Stimulated activated CD8-positive, alpha-beta memory T cell treated with anti-CD3 and anti-CD28 coated beads, Interleukin-4, amount 100 ng/mL, for 1 hour (primary cell): Measurements from ENCODE around the gene KRTAP10-1.

ENCODE experiments used
- DNase-seq, 2 donors: peaks; one replicate each; pipeline ENCODE4 v3.0.0-alpha.2; 2020; ENCODE audit warnings: low read depth in 2 of 2, low spot score in 1 of 2

The KRTAP10-1 gene

GRCh38 chr21:44548922-44549321 lies 8.9 kb upstream of the KRTAP10-1 start:
- DNase-seq: no peak

- DNase-seq: no peak
These were observed 8.4 kb upstream of the KRTAP10-1 start for GRCh38 chr21:44548381-44548780.

GRCh38 chr21:44547656-44548331 lies 7.8 kb upstream of the KRTAP10-1 start:
- peak in 1 of 2 donors; percentile 5 for DNase-seq

- no peak for DNase-seq
These were observed 4.6 kb upstream of the KRTAP10-1 start for GRCh38 chr21:44544566-44544965.

DNA sequence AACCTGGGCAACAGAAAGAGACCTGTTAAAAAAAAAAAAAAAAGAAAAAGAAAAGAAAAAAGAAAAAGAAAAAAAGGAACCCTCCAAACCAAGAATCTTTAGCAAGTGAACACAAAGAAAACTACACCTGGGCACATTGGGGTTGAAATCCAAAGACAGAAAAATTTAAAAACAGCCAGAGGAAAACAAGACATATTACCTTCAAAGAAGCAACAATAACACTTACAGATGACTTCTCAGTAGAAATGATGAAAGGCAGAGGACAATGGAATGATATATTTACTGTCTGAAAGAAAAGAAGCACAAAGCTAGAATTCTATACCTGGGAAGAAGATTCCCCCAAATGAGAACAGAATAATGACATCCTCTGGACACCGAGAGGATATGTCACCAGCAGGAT lies 2.7 kb upstream of the KRTAP10-1 start:
- DNase-seq: no peak

DNA sequence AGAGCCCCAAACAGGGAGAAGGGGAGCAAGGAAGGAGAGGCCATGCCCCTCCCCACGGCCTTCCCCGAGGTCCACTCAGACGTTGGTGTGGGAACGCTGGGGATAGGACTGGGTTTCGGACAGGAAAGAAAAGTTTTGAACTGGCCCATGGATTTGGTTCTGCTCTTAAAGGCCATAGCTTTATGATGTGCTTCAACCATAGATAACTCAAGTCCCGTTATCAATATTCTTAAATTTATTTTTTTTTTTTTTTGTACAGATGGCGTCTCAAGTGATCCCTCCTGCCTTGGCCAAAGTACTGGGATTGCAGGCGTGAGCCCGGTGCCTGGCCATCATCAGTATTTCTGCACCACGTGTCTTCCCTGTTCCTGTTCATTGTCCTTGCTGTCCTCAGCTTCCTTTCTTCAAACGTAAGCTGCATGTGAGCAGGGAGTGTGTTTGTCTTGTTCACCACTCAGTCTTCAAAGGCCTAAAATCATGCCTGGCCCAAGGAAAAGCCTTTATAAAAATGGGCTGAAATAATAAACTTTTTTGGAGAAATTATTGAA lies 820 bp upstream of the KRTAP10-1 start:
- DNase-seq: no peak

DNA sequence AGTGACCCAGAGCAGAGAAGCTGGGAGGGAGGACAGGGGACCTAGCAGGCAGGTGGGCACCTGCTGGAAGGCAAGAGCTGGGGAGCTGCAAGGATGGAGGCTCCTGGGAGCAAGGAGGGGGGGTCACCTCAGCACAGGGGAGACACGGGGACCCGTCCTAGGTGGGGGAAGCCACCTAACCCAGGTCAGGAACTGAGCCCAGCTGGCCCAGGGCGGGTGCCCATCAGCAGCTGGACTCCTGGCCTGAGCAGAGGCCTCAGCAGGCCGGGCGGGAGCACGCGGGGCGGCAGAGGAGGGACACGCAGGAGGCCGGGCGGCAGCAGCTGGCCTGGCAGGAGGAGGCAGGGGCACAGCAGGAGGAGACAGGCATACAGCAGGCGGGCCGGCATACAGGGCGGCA lies 949 bp downstream of the KRTAP10-1 start:
- DNase-seq: no peak

GRCh38 chr21:44537930-44538911 lies 1.8 kb downstream of the KRTAP10-1 start:
- DNase-seq: no peak

- no peak for DNase-seq
These were observed 4.0 kb downstream of the KRTAP10-1 start for GRCh38 chr21:44535963-44536362.

- no peak for DNase-seq
These were observed 5.3 kb downstream of the KRTAP10-1 start for GRCh38 chr21:44534688-44535087.

- DNase-seq: no peak
These were observed 5.9 kb downstream of the KRTAP10-1 start for GRCh38 chr21:44533891-44534627.

DNA sequence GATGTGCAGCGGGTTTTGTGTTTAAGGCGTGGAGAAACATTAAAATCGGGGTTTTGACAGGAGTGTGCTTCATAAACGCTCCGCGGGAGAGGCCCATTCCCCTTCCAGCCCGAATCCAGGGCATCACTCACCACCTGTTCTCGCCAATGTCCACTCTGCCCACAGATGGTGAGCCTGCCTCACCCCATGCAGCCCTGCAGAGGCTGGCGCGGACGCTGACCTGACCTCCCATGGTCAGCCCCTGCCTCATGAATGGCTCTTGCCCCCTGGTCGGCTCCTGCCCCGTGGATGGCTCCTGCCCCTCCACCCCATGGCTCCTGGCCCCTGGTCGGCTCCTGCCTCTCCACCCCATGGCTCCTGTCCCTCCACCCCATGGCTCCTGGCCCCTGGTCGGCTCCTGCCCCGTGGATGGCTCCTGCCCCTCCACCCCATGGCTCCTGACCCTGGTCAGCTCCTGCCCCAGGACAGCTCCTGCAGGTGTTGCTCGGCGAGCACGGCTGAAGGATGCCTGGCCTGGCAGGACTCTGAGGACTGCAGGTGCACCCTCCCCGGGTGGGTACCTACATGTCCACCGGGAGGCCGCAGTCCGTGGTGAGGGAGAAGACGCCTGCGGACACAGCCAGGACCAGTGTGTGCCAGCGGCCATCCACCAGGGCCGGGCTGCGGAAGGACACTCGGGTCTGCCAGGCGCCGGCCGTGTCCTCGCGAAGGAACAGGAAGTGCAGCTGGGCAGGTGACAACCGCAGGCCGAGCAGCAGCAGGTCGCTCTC lies 6.7 kb downstream of the KRTAP10-1 start:
- no peak for DNase-seq

GRCh38 chr21:44532712-44533111 lies 7.3 kb downstream of the KRTAP10-1 start:
- no peak for DNase-seq

DNA sequence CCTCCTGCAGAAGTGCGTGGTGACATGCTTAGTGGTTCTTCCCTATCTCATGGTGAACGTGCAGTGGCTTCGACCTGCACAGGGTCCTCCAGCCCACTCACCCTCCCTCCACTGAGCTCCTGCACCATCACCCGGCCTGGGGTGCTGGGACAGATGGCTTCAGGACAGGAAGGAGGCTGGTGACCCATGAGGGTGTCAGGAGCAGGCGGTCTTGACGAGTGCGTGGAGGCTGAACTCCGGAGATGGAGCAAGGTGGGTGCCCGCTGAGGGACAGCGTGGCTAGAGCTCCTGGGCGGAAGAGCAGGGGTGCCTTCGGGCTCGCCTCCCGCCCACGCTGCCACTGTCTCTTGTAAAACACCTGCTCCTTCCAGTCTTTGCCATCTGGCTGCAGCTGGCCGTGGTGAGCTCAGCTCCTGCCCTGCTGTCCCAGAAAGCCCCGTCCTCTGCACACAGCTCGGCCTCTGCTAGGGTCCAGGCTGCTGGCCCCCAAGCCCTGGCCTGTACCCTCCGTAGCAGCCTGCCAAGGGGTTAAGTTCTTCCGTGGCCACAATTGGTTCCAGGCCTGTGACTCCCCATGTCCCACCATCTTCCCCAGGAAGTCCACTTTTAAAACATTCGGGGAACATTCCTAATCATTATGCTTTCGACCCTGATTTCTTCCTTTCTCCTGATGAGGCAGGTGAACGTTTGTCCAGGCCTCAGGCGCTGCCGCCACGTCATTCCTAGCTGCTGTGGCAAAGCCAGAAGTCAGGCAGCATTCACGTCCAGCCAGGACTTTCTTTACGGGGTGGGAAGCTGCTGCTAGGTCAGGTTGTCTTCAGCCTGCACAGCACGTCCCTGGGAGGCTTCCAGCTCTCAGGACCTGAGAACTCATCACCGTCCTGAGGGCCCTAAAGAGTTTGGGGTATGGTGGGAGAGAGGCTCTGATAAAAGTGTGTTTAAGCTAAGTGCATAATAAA lies 8.1 kb downstream of the KRTAP10-1 start:
- no peak for DNase-seq

DNA sequence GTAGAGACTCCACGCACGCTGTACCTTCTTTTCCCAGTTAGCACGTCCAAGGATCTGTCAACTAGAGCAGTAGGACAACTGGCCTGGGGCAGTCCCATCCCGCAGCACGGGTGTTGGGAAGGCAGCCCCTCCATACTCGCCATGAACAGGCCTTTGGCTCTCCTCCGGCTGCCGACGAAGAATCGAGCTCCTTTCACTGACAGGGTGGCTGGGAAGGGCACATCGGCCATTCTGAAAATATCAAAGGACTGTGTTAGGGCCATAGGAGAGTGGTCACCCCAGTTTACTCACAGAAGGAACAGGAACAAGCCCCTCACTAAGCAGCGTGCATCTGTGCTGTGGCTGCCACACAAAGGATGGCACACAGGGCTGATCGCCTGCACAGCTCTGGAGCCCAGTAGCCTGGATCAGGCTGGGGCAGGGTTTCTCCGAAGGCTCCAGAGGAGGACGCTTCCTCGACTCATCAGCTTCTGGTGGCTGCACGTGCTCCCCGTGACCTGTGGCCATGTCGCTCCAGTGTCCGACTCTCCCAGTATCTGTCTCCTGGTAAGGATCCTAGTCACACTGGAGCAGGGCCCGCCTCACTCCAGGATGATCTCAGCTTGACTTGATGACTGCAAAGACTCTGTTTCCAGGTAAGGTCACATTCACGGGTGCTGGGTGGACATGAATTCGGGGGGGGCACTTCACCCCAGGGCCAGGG lies 8.9 kb downstream of the KRTAP10-1 start:
- no peak for DNase-seq

DNA sequence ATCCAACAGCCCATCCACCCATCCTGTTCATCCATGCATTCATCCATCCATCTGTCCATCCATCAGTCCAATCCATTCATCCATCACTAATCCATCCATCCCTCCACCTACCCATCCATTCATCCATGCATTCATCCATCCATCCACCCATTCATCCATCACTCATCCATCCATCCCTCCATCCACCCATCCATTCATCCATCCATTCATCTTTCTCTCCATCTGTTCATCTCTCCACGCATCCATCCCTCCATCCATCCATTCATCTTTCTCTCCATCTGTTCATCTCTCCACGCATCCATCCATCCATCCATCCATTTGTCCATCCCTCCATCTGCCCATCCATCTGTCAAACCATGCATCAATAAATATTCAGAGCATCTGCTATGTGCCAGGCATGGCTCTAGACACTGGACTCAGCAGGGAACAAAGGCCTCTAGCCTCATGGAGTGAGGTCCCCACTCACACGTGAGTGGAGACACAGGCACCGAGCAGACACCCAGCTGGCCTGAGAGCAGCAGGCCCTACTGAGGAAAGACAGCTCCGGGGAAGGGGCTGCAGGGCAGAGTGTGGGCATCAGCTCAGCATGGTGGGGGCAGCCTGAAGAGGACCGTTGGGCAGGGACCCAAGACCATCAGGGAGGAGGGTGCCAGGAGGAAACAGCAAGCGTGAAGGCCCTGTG lies 9.6 kb downstream of the KRTAP10-1 start:
- no peak for DNase-seq

DNA sequence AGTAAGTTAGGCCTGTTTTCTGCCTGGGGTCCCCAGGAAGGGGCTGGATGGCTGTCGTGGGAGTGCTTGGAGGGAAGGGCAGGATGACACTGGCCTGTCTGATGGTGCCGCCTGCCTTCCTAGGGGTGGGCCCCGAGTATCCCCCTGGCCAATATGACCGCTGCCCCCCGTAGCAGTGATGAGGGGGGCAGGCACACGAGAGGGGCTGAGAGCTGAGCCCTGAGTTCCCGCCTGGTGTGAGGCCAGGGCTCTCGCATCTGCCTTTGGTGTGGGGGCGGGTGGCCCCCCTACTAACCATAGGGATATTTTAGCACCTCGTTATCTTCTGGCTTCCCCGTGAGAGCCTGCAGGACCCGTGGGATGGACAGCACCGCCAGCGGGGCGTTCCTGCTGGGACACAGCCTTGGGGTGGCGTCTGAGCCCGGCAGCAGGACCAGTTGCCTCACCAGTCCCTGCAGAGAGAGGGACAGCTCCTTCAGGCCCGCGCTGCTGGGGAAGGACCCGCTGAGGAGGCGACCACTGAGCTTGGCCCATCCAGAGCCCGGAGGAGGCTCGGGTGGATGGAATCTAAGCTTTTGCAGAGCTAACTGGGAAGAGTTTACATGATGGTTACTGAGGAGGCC lies 10.4 kb downstream of the KRTAP10-1 start:
- no peak for DNase-seq

DNA sequence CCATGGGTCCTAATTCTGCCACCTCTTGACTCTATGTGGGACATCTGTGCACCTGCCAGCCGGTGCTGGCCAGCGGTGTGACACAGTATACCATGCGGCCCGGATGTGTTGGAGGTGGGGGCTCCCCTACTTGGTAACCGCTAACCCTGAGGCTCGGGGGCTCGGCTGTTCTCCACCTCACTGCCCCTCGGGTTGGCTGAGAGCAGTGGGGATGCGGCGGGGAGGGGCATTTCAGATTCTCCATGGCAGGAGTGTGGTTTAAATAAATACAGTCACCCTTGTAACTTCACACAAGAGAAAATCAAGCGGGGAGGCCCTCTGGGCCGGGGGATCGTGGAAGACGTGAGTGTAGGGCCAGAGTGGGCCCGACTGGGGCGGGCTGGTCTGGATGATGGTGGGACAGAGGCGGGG lies 11.0 kb downstream of the KRTAP10-1 start:
- DNase-seq: no peak
